GM18526 (cell line): ENCODE data around the gene GPC3.

ENCODE experiments used
- POLR2A ChIP-seq: IDR thresholded peaks from 3 replicates; pipeline ENCODE4 v1.6.1; 2011; ENCODE audit not compliant: insufficient read length; ENCODE audit errors: extremely low read depth

Gene GPC3

GRCh38 chrX:133658293-133658911, 327.0 kb downstream of the GPC3 start:
- TF ChIP-seq POLR2A: no peak

GRCh38 chrX:133655275-133656265, 329.8 kb downstream of the GPC3 start:
- no peak for TF ChIP-seq POLR2A

GRCh38 chrX:133654811-133655210, 330.6 kb downstream of the GPC3 start:
- no peak for TF ChIP-seq POLR2A

GRCh38 chrX:133653358-133653757, 332.0 kb downstream of the GPC3 start:
- no peak for TF ChIP-seq POLR2A

GRCh38 chrX:133652185-133652584, 333.2 kb downstream of the GPC3 start:
- no peak for TF ChIP-seq POLR2A

GRCh38 chrX:133650239-133650638, 335.2 kb downstream of the GPC3 start:
- no peak for TF ChIP-seq POLR2A

GRCh38 chrX:133649651-133650050, 335.7 kb downstream of the GPC3 start:
- no peak for TF ChIP-seq POLR2A

GRCh38 chrX:133648594-133648993, 336.8 kb downstream of the GPC3 start:
- no peak for TF ChIP-seq POLR2A

GRCh38 chrX:133646719-133647116, 338.7 kb downstream of the GPC3 start:
- no peak for TF ChIP-seq POLR2A

- no peak for TF ChIP-seq POLR2A
Observed at GRCh38 chrX:133645977-133646718, 339.2 kb downstream of the GPC3 start.

GRCh38 chrX:133645256-133645655, 340.1 kb downstream of the GPC3 start:
- TF ChIP-seq POLR2A: no peak

- TF ChIP-seq POLR2A: no peak
Observed at GRCh38 chrX:133640161-133641015, 345.0 kb downstream of the GPC3 start.

- TF ChIP-seq POLR2A: no peak
Observed at GRCh38 chrX:133639726-133640125, 345.7 kb downstream of the GPC3 start.

- no peak for TF ChIP-seq POLR2A
Observed at GRCh38 chrX:133638285-133638684, 347.1 kb downstream of the GPC3 start.

- TF ChIP-seq POLR2A: no peak
Observed at GRCh38 chrX:133637765-133638164, 347.6 kb downstream of the GPC3 start.
